PC-3 (cell line): ENCODE results near the gene CARNS1. TPM values are rescaled to one million over a fixed set of nuclear protein-coding genes. Genes with fewer than 3 reads are reported as not detected.

Experiments used
- ATAC-seq: fragments of 200-7000 bp; cut with Tn5 transposase; 2 replicates; pipeline ENCODE4 v1.9.1; 2020; ENCODE audit warnings: mild to moderate bottlenecking, moderate library complexity
- BruUV-seq: library from RNA; stranded (reverse); fragments of 400-500 nt; replicated peaks from 2 replicates; lab custom pipeline; 2021; lab: Mats Ljungman, UMichigan
- CTCF ChIA-PET: fragments of 300-600 bp; sonication (Branson Sonifier 250); formaldehyde crosslinking; loops from one replicate; lab custom pipeline; 2022; ENCODE audit warnings: antibody characterized with exemption; lab: Charles Lee
- POLR2A ChIA-PET: fragments of 300-600 bp; sonication (Branson Sonifier 250); formaldehyde crosslinking; loops from one replicate; lab custom pipeline; 2022; ENCODE audit warnings: antibody characterized with exemption; ENCODE audit not compliant: unreplicated experiment; lab: Charles Lee
- DNase-seq: peaks from one replicate; pipeline ENCODE4 v3.0.0-alpha.2; 2015
- H2AFZ ChIP-seq: fragments of 300-600 bp; sonication (generic); 2 replicates; pipeline ENCODE4 v1.6.0; 2016; ENCODE audit warnings: antibody characterized with exemption, low read length
- H3F3A ChIP-seq: fragments of 300-600 bp; sonication (generic); one replicate; pipeline ENCODE4 v1.6.0; 2017; ENCODE audit warnings: antibody characterized with exemption, low read length, control low read depth, mild to moderate bottlenecking; ENCODE audit not compliant: unreplicated experiment
- H3K27ac ChIP-seq: fragments of 300-600 bp; sonication (generic); 2 replicates; pipeline ENCODE4 v1.5.1; 2016; ENCODE audit warnings: mild to moderate bottlenecking, low read length
- H3K27me3 ChIP-seq: fragments of 300-600 bp; sonication (generic); 2 replicates; pipeline ENCODE4 v1.6.1; 2016; ENCODE audit warnings: low read length, mixed read lengths
- H3K36me3 ChIP-seq: fragments of 300-600 bp; sonication (generic); 2 replicates; pipeline ENCODE4 v1.6.1; 2016; ENCODE audit warnings: low read depth, mixed run types, low read length, mixed read lengths
- H3K4me1 ChIP-seq: fragments of 300-600 bp; sonication (generic); 2 replicates; pipeline ENCODE4 v1.5.1; 2016; ENCODE audit warnings: low read length; ENCODE audit not compliant: insufficient read depth
- H3K4me2 ChIP-seq: fragments of 300-600 bp; sonication (generic); 2 replicates; pipeline ENCODE4 v1.6.0; 2016; ENCODE audit warnings: low read length
- H3K4me3 ChIP-seq: fragments of 300-600 bp; sonication (generic); 2 replicates; pipeline ENCODE4 v1.5.1; 2016; ENCODE audit warnings: mild to moderate bottlenecking, low read length, mixed read lengths
- H3K79me2 ChIP-seq: fragments of 300-600 bp; sonication (generic); 2 replicates; pipeline ENCODE4 v1.6.1; 2017; ENCODE audit warnings: low read length, mixed read lengths
- H3K9ac ChIP-seq: fragments of 300-600 bp; sonication (generic); 2 replicates; pipeline ENCODE4 v1.6.0; 2016; ENCODE audit warnings: mild to moderate bottlenecking, low read length
- H3K9me2 ChIP-seq: fragments of 300-600 bp; sonication (generic); replicated peaks from 2 replicates; pipeline ENCODE4 v1.6.1; 2016; ENCODE audit warnings: mixed run types, low read length, mixed read lengths
- H3K9me3 ChIP-seq: fragments of 300-600 bp; sonication (generic); 2 replicates; pipeline ENCODE4 v1.6.1; 2016; ENCODE audit warnings: low read length, mixed read lengths
- H4K20me1 ChIP-seq: fragments of 300-600 bp; sonication (generic); 2 replicates; pipeline ENCODE4 v1.6.1; 2016; ENCODE audit warnings: low read length, mixed read lengths
- CTCF ChIP-seq: fragments of 300-600 bp; sonication (generic); conservative IDR thresholded peaks from 2 replicates; pipeline ENCODE4 v1.5.1; 2017; ENCODE audit warnings: antibody characterized with exemption, low read depth, mild to moderate bottlenecking, low read length
- EZH2 ChIP-seq: fragments of 300-600 bp; sonication (generic); IDR thresholded peaks from one replicate; pipeline ENCODE4 v1.6.1; 2017; ENCODE audit warnings: antibody characterized with exemption, mild to moderate bottlenecking, low read length; ENCODE audit not compliant: unreplicated experiment
- EZH2phosphoT487 ChIP-seq: fragments of 300-600 bp; sonication (generic); IDR thresholded peaks from 2 replicates; pipeline ENCODE4 v1.6.1; 2018; ENCODE audit warnings: mild to moderate bottlenecking, antibody characterized with exemption, low read length, borderline replicate concordance
- intact Hi-C: fragments of 100-400 bp; cut with micrococcal nuclease; formaldehyde crosslinking; loops from 2 replicates; pipeline ENCODE4 v1.9.0; 2023
- total RNA-seq: library from RNA; depleted of rRNA; stranded (reverse); fragments of >200 nt; gene quantifications from 2 replicates; pipeline ENCODE4 v1.2.3, GENCODE V29; 2014

The CARNS1 gene
- total RNA-seq, 1 experiment from 2014 or later = 0.22 TPM

DNA sequence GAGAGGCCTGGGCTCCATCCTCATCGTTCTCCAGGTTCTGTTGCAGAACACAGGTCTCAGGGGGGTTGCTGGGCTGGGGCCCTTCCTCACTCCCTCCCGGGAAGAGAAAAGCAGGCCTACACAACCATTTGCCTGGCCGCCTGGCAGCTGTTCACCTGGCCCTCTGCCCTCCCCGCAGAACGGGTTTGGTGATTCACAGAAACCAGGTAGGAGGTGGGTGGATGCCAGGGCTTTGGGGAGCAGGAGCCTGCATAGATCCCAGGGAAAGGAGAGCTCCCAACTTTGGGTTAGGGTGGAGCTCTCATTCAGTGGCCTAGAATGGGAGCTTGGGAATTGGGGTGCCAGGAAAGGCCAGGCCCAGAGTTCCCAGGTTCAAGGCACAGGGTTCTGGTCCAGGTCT, 52.6 kb downstream of the CARNS1 start:
- Histone ChIP-seq H3K27me3 (no peaks in the 10 kb centered on the region), H4K20me1 (no peaks in the 10 kb centered on the region), H3K4me3 (peak overlapping the region; percentile 85), H3K9me3 (no peaks in the 10 kb centered on the region), H3F3A (peaks cover 13% of the 10 kb centered on the region), H3K9ac (peak overlapping the region; percentile 98), H3K4me1 (peaks cover 41% of the 10 kb centered on the region), H3K79me2 (peaks cover 28% of the 10 kb centered on the region), H3K9me2 (no peaks in the 10 kb centered on the region), H3K4me2 (peak overlapping the region; percentile 99), H3K27ac (peak overlapping the region; percentile 90), H3K36me3 (no peaks in the 10 kb centered on the region), H2AFZ (no peak overlapping the region)
- ChIA-PET POLR2A (no interaction called here), CTCF (interaction anchor here (0.7 to 2.0 kb wide), 2 partner anchors 67 to 117 kb away, joined by 3 to 15 read pairs; partner anchors contain the start of gene PPP1CA)
- TF ChIP-seq CTCF (no peak), EZH2 (no peak), EZH2phosphoT487 (no peak)
- BruUV-seq = no TSS peak
- peak; percentile 9 for ATAC-seq
- intact Hi-C loops = loop anchor here (1.0 to 5.0 kb wide), 2 partner anchors 41 to 67 kb away; partner anchors contain the start of genes PPP1CA and RPS6KB2
- peak; percentile 97 for DNase-seq

DNA sequence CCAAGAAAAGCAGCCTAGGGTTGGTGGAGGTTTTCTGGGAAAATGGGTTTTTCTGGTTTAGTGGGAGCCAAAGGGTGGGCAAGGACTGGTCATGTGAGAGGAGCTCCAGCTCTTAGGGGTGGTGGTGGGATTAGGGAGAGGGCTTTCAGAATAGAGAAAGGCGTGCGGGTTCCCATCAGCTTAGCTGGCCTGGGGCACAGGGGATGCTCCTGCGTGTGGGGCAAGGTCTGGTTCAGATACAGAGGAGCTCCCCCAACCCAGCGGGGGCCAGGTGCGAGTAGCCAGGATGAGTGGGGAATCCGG, 52.9 kb downstream of the CARNS1 start:
- Histone ChIP-seq H3K27ac (peak overlapping the region; percentile 90), H3F3A (peaks cover 10% of the 10 kb centered on the region), H3K4me3 (peak overlapping the region; percentile 85), H3K27me3 (no peaks in the 10 kb centered on the region), H3K4me2 (peak overlapping the region; percentile 99), H3K9me2 (no peaks in the 10 kb centered on the region), H3K79me2 (peaks cover 28% of the 10 kb centered on the region), H2AFZ (peak overlapping the region; percentile 59; the same call in 1 of the 2 replicates), H3K9me3 (no peaks in the 10 kb centered on the region), H3K4me1 (peaks cover 38% of the 10 kb centered on the region), H4K20me1 (no peaks in the 10 kb centered on the region), H3K9ac (peak overlapping the region; percentile 98), H3K36me3 (no peaks in the 10 kb centered on the region)
- ChIA-PET CTCF (interaction anchor here (0.7 to 2.0 kb wide), 2 partner anchors 67 to 117 kb away, joined by 3 to 15 read pairs; partner anchors contain the start of gene PPP1CA), POLR2A (no interaction called here)
- DNase-seq (no peak), ATAC-seq (no peak)
- intact Hi-C loops = loop anchor here (1.0 to 5.0 kb wide), 2 partner anchors 41 to 67 kb away; partner anchors contain the start of genes PPP1CA and RPS6KB2
- TF ChIP-seq EZH2phosphoT487 (no peak), EZH2 (no peak)
- BruUV-seq = TSS peak; percentile 22

- H3K27me3 ChIP-seq = no peaks in the 10 kb centered on the region
- peak within 1 kb of the TSS; percentile 98 for H3K9ac ChIP-seq
- H3K4me1 ChIP-seq = peaks cover 33% of the 10 kb centered on the region
- peaks cover 24% of the 10 kb centered on the region for H3K79me2 ChIP-seq
- TF ChIP-seq EZH2phosphoT487 = no peak
- peak; percentile 65 for TF ChIP-seq CTCF
- TF ChIP-seq EZH2 = no peak
- no TSS peak for BruUV-seq
- peaks cover 8% of the 10 kb centered on the region for H3F3A ChIP-seq
- no peaks in the 10 kb centered on the region for H3K9me3 ChIP-seq
- peak within 1 kb of the TSS; percentile 85 for H3K4me3 ChIP-seq
- H2AFZ ChIP-seq = peak within 1 kb of the TSS; percentile 83
- ChIA-PET CTCF (interaction anchor here (0.7 to 2.0 kb wide), 2 partner anchors 67 to 118 kb away, joined by 3 to 15 read pairs; partner anchors contain the start of gene PPP1CA), POLR2A (no interaction called here)
- peak; percentile 65 for ATAC-seq
- no peaks in the 10 kb centered on the region for H3K36me3 ChIP-seq
- no peaks in the 10 kb centered on the region for H3K9me2 ChIP-seq
- DNase-seq = peak; percentile 92
- intact Hi-C loops = loop anchor here (1.0 to 5.0 kb wide), 3 partner anchors 39 to 68 kb away; partner anchors contain the start of genes CDK2AP2, PPP1CA and RPS6KB2
- H3K27ac ChIP-seq = peak within 1 kb of the TSS; percentile 90
- H3K4me2 ChIP-seq = peak within 1 kb of the TSS; percentile 99
- H4K20me1 ChIP-seq = no peaks in the 10 kb centered on the region
Measured at GRCh38 chr11:67468759-67469507, 53.5 kb downstream of the CARNS1 start, which contains the start of gene TMEM134. TMEM134 (minus strand) TSS chr11:67469251; CDS start chr11:67469192, 59 bp downstream.
